ENCODE data around the gene CAPN2. TPM values are rescaled to one million over a fixed set of nuclear protein-coding genes. Genes with fewer than 3 reads are reported as not detected.
A peak's percentile ranks its signal among the peaks of the same experiment; 100 is the strongest.

The CAPN2 gene
- total RNA-seq (79.6 and 83.9 TPM in 2 replicates), polyA plus RNA-seq (38.5 and 63.9 TPM in 2 replicates), polyA minus RNA-seq (58.7 and 73.4 TPM in 2 replicates)
- 69.4 TPM for total RNA-seq (2013)

GRCh38 chr1:223712194-223712849 is at the start of gene CAPN2:
Gene CAPN2, plus strand, starts transcription at chr1:223712539. Its CDS starts 102 bp downstream, at chr1:223712641.
- no peak for TF ChIP-seq EZH2 (IDR thresholded peaks at IDR 0.05; ENCODE audit: borderline replicate concordance, insufficient read depth, low read depth, low read length, poor library complexity, severe bottlenecking)
- TF ChIP-seq CTCF (IDR thresholded peaks at IDR 0.05) = no peak
- peak within 1 kb of the TSS; percentile 88 for H3K4me3 Mint-ChIP-seq
- no peaks in the 10 kb centered on the region for H3K9me3 Mint-ChIP-seq (ENCODE audit: insufficient read depth)
- H3K9ac ChIP-seq (ENCODE audit: low read length) = peak within 1 kb of the TSS; percentile 84
- peaks cover 51% of the 10 kb centered on the region for H3K4me1 Mint-ChIP-seq
- no peaks in the 10 kb centered on the region for H3K79me2 ChIP-seq (ENCODE audit: control insufficient read depth, insufficient read depth, low read length)
- no peaks in the 10 kb centered on the region for H3K36me3 ChIP-seq (replicated peaks in 1 of 2; ENCODE audit: control extremely low read depth in 1 of 2, control insufficient read depth in 1 of 2, extremely low read depth in 1 of 2, insufficient read depth in 2 of 2, low read length in 1 of 2)
- ATAC-seq (ENCODE audit: low read depth) (peak; percentile 72), DNase-seq (peak; percentile 73)
- H4K20me1 ChIP-seq (ENCODE audit: control insufficient read depth, insufficient read depth, low read length, poor library complexity, severe bottlenecking) = no peaks in the 10 kb centered on the region
- H3K9me3 ChIP-seq (ENCODE audit: control extremely low read depth in 1 of 3, control insufficient read depth in 2 of 3, insufficient read depth in 1 of 3, low read length in 2 of 3) = no peaks in the 10 kb centered on the region
- peaks cover 47 to 53% of the 10 kb centered on the region in 2 donors for H3K4me1 ChIP-seq (ENCODE audit: control insufficient read depth in 2 of 2, insufficient read depth in 2 of 2, low read length in 2 of 2)
- peak within 1 kb of the TSS; percentile 23 to 87 (median 67) for H3K4me3 ChIP-seq (ENCODE audit: control extremely low read depth in 1 of 5, extremely low read depth in 1 of 5, insufficient read depth in 1 of 5, low read depth in 2 of 5, low read length in 4 of 5)
- H3K27me3 ChIP-seq (replicated peaks in 1 of 4; ENCODE audit: control extremely low read depth in 1 of 4, control insufficient read depth in 3 of 4, insufficient read depth in 4 of 4, low read length in 3 of 4) = no peaks in the 10 kb centered on the region
- intact Hi-C loops (cut with micrococcal nuclease) = loop anchor here (1.0 to 5.0 kb wide), 5 partner anchors 14 to 280 kb away; no protein-coding TSS in a partner anchor
- WGBS (ENCODE audit: insufficient coverage) = under 1% methylated on average over 74 of the region's 74 CpGs
- peak within 1 kb of the TSS; percentile 84 for H3K27ac Mint-ChIP-seq
- H3K27me3 Mint-ChIP-seq = no peaks in the 10 kb centered on the region
- peak within 1 kb of the TSS; percentile 89 for H2AFZ ChIP-seq (ENCODE audit: insufficient read depth, low read depth, low read length, poor library complexity, severe bottlenecking)
- peak within 1 kb of the TSS; percentile 92 for H3K4me2 ChIP-seq (replicated peaks; ENCODE audit: low read depth, low read length, poor library complexity, severe bottlenecking)
- H3K27ac ChIP-seq (ENCODE audit: low read length in 2 of 2) = peak within 1 kb of the TSS; percentile 42 to 68
- CTCF ChIA-PET = interaction anchor here (0.9 to 4.7 kb wide), 7 partner anchors 11 to 37 kb away, joined by 3 to 78 read pairs (median 5); no protein-coding TSS in a partner anchor
- POLR2A ChIA-PET = interaction anchor here (2.0 kb wide), 1 partner anchor 37 kb away, joined by 10 read pairs; no protein-coding TSS in a partner anchor

GRCh38 chr1:223662943-223663342 is 49.4 kb upstream of the CAPN2 start:
- ATAC-seq (ENCODE audit: low read depth) (no peak), DNase-seq (no peak)
- no CpG with 5 or more reads among the region's 5 CpGs for WGBS (ENCODE audit: insufficient coverage)
- Histone ChIP-seq H3K36me3 (replicated peaks in 1 of 2; ENCODE audit: control extremely low read depth in 1 of 2, control insufficient read depth in 1 of 2, extremely low read depth in 1 of 2, insufficient read depth in 2 of 2, low read length in 1 of 2) (no peaks in the 10 kb centered on the region), H3K9ac (ENCODE audit: low read length) (no peak overlapping the region), H2AFZ (ENCODE audit: insufficient read depth, low read depth, low read length, poor library complexity, severe bottlenecking) (no peak overlapping the region), H3K27me3 (replicated peaks in 1 of 4; ENCODE audit: control extremely low read depth in 1 of 4, control insufficient read depth in 3 of 4, insufficient read depth in 4 of 4, low read length in 3 of 4) (peaks cover 0 to 6% (median 3%) of the 10 kb centered on the region in 4 experiments), H3K4me2 (replicated peaks; ENCODE audit: low read depth, low read length, poor library complexity, severe bottlenecking) (no peak overlapping the region), H4K20me1 (ENCODE audit: control insufficient read depth, insufficient read depth, low read length, poor library complexity, severe bottlenecking) (no peaks in the 10 kb centered on the region), H3K4me3 (ENCODE audit: control extremely low read depth in 1 of 5, extremely low read depth in 1 of 5, insufficient read depth in 1 of 5, low read depth in 2 of 5, low read length in 4 of 5) (no peak overlapping the region), H3K79me2 (ENCODE audit: control insufficient read depth, insufficient read depth, low read length) (no peaks in the 10 kb centered on the region), H3K9me3 (ENCODE audit: control extremely low read depth in 1 of 3, control insufficient read depth in 2 of 3, insufficient read depth in 1 of 3, low read length in 2 of 3) (no peaks in the 10 kb centered on the region), H3K27ac (ENCODE audit: low read length in 2 of 2) (no peak overlapping the region), H3K4me1 (ENCODE audit: control insufficient read depth in 2 of 2, insufficient read depth in 2 of 2, low read length in 2 of 2) (no peaks in the 10 kb centered on the region)
- H3K4me3 Mint-ChIP-seq = no peak overlapping the region
- H3K27me3 Mint-ChIP-seq = peaks cover 36% of the 10 kb centered on the region
- ChIA-PET POLR2A (no interaction called here), CTCF (no interaction called here)
- intact Hi-C loops (cut with micrococcal nuclease) = no loop called here
- H3K4me1 Mint-ChIP-seq = peaks cover 3% of the 10 kb centered on the region
- H3K9me3 Mint-ChIP-seq (ENCODE audit: insufficient read depth) = no peaks in the 10 kb centered on the region
- TF ChIP-seq CTCF (IDR thresholded peaks at IDR 0.05) (no peak), EZH2 (IDR thresholded peaks at IDR 0.05; ENCODE audit: borderline replicate concordance, insufficient read depth, low read depth, low read length, poor library complexity, severe bottlenecking) (no peak)
- no peak overlapping the region for H3K27ac Mint-ChIP-seq
